Activated CD8-positive, alpha-beta memory T cell treated with anti-CD3 and anti-CD28 coated beads for 24 hours (primary cell): ENCODE results near the gene DEUP1.

Experiments used
- DNase-seq: peaks from one replicate; pipeline ENCODE4 v3.0.0-alpha.2; 2020

DEUP1 gene

DNA sequence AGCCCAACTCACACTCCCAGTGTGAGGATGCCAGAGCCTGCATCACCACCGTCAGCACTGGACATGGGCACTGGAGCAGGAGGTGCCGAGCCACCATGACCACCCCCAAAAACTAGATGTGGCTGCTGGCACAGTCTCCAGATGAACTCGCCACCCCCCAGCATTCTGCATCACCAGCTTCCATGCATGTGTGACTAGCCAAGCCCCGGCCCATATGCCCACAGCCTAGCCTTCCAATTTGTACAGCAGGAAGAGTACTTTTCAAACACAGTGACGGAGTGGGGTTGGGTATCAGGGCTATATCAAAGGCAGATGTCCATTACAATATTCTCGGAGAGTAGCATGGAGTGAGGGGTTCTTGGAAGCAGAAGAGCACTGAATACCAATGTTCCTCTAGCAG lies 149.7 kb downstream of the DEUP1 start:
- no peak for DNase-seq

- DNase-seq = no peak
Measured at GRCh38 chr11:93480756-93481155, 150.2 kb downstream of the DEUP1 start.

DNA sequence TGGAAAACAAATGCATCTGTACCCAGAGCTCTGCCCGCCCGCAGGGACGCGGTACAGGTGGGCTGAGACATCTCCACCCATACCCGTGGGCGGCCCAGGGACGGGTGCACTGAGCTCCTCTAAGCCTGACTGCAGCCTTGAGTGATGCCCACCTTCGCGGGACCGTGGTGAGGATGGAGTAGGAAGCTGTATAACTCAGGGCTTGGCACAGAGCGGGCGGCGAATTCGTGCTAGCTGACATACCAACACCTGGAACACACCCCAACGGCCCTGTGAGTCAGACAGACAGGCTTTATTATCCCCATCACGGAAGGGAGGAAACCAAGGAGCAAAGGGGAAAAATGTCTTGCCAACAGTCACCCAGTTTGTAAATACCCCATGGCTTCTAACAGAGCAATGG lies 150.7 kb downstream of the DEUP1 start:
- no peak for DNase-seq

DNA sequence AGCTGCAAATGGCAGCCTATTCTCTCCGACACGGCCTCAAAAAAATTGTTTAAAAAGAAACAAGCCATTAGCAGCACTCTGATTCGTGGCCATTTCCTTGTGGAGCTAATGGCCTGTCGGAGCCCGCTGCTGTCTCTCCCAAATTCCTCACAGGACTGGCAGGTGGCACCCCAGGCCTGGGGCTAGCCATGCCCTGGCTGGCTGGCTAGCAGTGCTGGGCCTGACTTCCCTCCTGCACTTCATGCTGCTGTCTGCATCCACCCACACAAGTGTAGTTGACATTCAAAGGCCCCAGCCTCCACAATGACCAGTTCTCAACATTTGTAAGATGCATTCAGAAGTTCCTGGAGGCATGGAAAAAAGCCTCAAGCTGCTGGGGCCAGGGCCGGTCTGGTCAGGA lies 151.2 kb downstream of the DEUP1 start:
- no peak for DNase-seq

- no peak for DNase-seq
Measured at GRCh38 chr11:93482556-93482955, 152.0 kb downstream of the DEUP1 start.

GRCh38 chr11:93484716-93485115 lies 154.2 kb downstream of the DEUP1 start:
- DNase-seq = no peak

GRCh38 chr11:93485983-93486382 lies 155.4 kb downstream of the DEUP1 start:
- no peak for DNase-seq

- no peak for DNase-seq
Measured at GRCh38 chr11:93487032-93487483, 156.5 kb downstream of the DEUP1 start.
